ENCODE measurements around the gene TRDMT1.

GRCh38 chr10:17236468-17237148 is 35.1 kb upstream of the TRDMT1 start:
- TF ChIP-seq CTCF (IDR thresholded peaks at IDR 0.05) (no peak), EZH2 (IDR thresholded peaks at IDR 0.05) (no peak)

All from neural progenitor cell (in vitro differentiated cells).